Stimulated activated naive B cell treated with anti-CD40 and anti-IgM and Interleukin-4, amounts not matched to agents 10 μg/mL and 1 μg/mL and 100 μg/mL, for 72 hours (primary cell): Measurements from ENCODE around the gene TMUB1.
A peak's percentile ranks its signal among the peaks of the same experiment; 100 is the strongest.

Experiments used
- ATAC-seq, 2 donors: fragments of 150-1000 bp; cut with Tn5 transposase; replicated peaks; 2 replicates each; pipeline ENCODE4 v1.10.0; 2021; ENCODE audit warnings: moderate library complexity in 1 of 2
- DNase-seq: peaks from one replicate; pipeline ENCODE4 v3.0.0; 2021
- H3K27ac Mint-ChIP-seq: one replicate; pipeline ENCODE4 v1.8.0; 2022; ENCODE audit warnings: mild to moderate bottlenecking, mixed read lengths
- H3K27me3 Mint-ChIP-seq, 2 donors: one replicate each; pipeline ENCODE4 v1.8.0; 2022; ENCODE audit warnings: mixed read lengths in 2 of 2
- H3K36me3 Mint-ChIP-seq, 2 donors: one replicate each; pipeline ENCODE4 v1.8.0; 2022; ENCODE audit warnings: mixed read lengths in 2 of 2, mild to moderate bottlenecking in 1 of 2
- H3K4me1 Mint-ChIP-seq, 2 donors: one replicate each; pipeline ENCODE4 v1.8.0; 2022; ENCODE audit warnings: mixed read lengths in 2 of 2, mild to moderate bottlenecking in 1 of 2
- H3K4me3 Mint-ChIP-seq, 2 donors: one replicate each; pipeline ENCODE4 v1.8.0; 2022; ENCODE audit warnings: mild to moderate bottlenecking in 2 of 2, mixed read lengths in 2 of 2, moderate library complexity in 1 of 2
- H3K9me3 Mint-ChIP-seq, 2 donors: one replicate each; pipeline ENCODE4 v1.8.0; 2022; ENCODE audit warnings: mixed read lengths in 2 of 2, mild to moderate bottlenecking in 1 of 2

TMUB1 gene

DNA sequence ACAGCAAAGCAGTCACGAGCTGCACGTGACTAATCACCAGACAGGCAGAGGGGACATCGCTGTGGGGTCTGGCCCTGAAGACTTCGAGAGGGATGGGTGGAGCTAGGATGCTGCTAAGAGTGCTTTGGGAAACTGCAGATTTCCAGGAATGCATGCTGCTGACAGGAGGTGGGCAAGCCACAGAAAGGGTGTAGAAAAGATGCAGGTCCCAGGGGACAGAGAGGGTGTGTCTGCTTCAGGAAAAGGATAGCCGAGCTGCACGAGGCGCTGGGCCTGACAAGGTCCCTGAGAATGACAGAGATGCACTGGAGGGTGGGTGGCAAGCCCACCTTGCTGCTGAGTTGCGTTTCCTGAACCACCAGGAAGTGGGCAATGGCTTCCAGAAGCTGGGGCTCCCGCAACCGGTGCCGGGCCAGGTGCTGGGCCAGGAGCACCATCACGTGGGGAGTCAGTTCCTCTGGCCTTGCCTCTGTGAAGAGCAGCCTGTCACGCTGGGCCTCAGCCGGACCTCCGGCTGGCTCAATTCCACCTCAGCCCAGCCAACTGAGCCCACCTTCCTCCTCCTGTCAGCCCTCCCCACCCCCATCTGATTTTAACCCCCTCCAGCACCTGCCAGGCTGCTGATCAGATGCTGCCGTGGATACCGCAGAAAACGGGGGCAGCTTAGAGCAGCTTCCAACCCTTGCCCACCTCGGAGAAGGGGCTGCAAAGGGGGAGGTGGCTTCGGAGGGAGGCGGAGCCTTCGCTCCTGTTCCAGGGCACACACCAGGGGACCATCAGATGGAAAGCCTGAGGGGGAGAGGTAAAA is 4.9 kb downstream of the TMUB1 start:
- Mint-ChIP-seq H3K9me3 (no peaks in the 10 kb centered on the region), H3K27ac (no peak overlapping the region), H3K36me3 (peaks cover 31 to 37% of the 10 kb centered on the region in 2 donors), H3K27me3 (no peaks in the 10 kb centered on the region), H3K4me3 (peak overlapping the region; percentile 91 to 94), H3K4me1 (peaks cover 30 to 44% of the 10 kb centered on the region in 2 donors)
- DNase-seq (no peak), ATAC-seq (no peak)

DNA sequence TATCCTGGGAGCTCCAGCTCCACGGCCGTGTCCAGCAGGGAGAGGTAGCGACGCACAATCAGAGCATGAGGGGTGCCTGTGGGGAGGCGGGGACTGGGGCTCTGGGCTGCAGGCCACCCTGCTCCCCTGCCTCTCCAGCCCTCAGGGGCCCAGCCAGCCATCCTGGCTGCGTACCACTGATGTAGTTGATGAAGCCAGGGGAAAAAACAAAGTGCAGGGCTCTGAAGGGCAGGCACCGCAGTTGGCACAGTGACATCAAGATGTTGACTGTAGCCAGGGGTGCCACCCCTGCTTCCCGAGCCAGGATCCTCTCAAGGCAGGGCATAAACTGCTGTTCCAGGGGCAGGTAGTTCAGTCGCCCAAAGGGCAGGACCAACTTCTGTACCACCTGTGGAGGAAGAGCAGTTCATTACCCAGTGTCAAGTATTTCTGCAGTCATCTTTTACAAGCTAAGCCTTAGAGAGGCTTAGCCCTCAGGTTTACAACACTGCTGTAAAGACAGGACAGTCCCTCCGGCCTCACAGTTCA is 5.5 kb downstream of the TMUB1 start:
- peak overlapping the region; percentile 23 to 53 for H3K4me3 Mint-ChIP-seq
- H3K36me3 Mint-ChIP-seq: peaks cover 31 to 35% of the 10 kb centered on the region in 2 donors
- no peaks in the 10 kb centered on the region for H3K9me3 Mint-ChIP-seq
- H3K27ac Mint-ChIP-seq: no peak overlapping the region
- DNase-seq: no peak
- no peak for ATAC-seq
- peaks cover 27 to 41% of the 10 kb centered on the region in 2 donors for H3K4me1 Mint-ChIP-seq
- H3K27me3 Mint-ChIP-seq: no peaks in the 10 kb centered on the region

DNA sequence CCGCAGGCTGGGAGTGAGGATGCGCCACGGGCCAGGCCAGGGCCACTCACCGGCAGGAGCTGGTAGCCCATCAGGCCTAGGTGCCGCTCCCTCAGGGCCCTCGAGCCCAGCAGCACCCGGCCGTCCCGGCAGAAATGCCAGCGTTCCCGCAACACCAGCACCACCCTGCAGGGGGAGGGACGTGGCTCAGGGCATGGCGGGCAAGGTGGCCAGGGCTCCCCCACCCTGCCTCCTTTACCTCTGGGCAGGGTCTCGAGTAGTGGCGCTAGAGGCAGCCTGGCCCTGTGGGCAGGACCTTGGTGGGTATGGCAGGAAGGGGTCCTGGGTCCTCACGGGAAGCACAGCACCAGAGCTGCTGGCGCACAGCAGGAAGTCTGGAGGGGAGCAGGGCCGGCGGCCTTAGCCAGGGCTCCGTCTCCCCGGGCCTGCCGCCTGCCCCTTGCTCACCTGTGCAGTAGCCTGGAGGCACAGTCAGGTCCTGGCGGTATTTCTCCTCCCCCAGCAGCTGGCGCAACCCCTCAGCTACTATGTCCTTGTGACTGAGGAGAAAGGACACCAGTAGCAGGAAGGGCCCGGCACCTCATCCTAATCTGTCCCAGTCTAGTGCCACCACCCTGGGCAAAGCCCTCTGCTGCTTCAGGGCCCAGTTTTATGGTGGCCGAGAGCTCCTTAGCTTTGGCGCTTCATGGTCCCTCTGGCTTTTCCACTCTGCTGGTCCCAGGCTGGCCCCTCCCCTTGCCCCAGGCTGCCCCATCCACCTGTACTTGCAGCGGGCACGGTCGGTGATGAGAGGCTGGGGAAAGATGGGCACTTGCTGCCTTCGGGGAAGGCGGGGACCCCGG is 6.2 kb downstream of the TMUB1 start:
- H3K9me3 Mint-ChIP-seq: no peaks in the 10 kb centered on the region
- H3K36me3 Mint-ChIP-seq: peaks cover 32 to 36% of the 10 kb centered on the region in 2 donors
- peak overlapping the region in 1 of 2 donors; percentile 11 for H3K4me3 Mint-ChIP-seq
- DNase-seq: no peak
- H3K27me3 Mint-ChIP-seq: no peaks in the 10 kb centered on the region
- ATAC-seq: no peak
- H3K4me1 Mint-ChIP-seq: peaks cover 22 to 34% of the 10 kb centered on the region in 2 donors
- no peak overlapping the region for H3K27ac Mint-ChIP-seq

DNA sequence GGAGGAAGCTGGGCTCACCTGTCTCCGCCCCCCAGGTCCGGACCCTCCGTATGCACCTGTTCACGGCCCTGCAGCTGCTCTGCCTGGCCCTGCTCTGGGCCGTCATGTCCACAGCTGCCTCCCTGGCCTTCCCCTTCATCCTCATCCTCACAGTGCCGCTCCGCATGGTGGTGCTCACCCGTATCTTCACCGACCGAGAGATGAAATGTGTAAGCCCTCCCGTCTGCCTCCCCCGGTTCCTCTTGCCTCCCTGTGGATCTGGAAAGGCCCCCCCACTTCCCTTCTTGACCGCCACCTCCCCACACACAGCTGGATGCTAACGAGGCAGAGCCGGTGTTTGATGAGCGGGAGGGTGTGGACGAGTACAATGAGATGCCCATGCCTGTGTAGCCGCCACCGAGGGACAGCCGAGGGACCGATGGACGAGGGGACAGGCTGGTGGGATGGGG is 7.3 kb downstream of the TMUB1 start:
- Mint-ChIP-seq H3K9me3 (no peaks in the 10 kb centered on the region), H3K4me1 (peaks cover 18 to 25% of the 10 kb centered on the region in 2 donors), H3K27ac (peak overlapping the region; percentile 72), H3K27me3 (no peaks in the 10 kb centered on the region), H3K36me3 (peaks cover 37 to 44% of the 10 kb centered on the region in 2 donors), H3K4me3 (no peak overlapping the region)
- DNase-seq (no peak), ATAC-seq (no peak)

DNA sequence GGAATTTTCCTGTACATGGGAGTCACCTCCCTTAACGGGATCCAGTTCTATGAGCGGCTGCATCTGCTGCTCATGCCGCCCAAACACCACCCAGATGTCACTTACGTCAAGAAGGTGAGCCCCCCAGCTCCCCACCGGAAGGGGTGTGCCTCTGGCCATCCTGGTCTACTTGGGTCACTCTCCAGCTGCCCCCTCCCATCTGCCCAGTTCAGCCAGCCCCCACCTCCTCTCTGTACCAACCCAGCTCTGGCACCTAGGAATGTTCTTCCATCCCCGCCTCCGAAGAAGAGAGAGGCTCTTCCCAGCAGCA is 7.7 kb downstream of the TMUB1 start:
- Mint-ChIP-seq H3K36me3 (peaks cover 38 to 47% of the 10 kb centered on the region in 2 donors), H3K9me3 (no peaks in the 10 kb centered on the region), H3K27ac (peak overlapping the region; percentile 72), H3K27me3 (no peaks in the 10 kb centered on the region), H3K4me1 (peaks cover 18 to 25% of the 10 kb centered on the region in 2 donors), H3K4me3 (no peak overlapping the region)
- DNase-seq (no peak), ATAC-seq (no peak)

DNA sequence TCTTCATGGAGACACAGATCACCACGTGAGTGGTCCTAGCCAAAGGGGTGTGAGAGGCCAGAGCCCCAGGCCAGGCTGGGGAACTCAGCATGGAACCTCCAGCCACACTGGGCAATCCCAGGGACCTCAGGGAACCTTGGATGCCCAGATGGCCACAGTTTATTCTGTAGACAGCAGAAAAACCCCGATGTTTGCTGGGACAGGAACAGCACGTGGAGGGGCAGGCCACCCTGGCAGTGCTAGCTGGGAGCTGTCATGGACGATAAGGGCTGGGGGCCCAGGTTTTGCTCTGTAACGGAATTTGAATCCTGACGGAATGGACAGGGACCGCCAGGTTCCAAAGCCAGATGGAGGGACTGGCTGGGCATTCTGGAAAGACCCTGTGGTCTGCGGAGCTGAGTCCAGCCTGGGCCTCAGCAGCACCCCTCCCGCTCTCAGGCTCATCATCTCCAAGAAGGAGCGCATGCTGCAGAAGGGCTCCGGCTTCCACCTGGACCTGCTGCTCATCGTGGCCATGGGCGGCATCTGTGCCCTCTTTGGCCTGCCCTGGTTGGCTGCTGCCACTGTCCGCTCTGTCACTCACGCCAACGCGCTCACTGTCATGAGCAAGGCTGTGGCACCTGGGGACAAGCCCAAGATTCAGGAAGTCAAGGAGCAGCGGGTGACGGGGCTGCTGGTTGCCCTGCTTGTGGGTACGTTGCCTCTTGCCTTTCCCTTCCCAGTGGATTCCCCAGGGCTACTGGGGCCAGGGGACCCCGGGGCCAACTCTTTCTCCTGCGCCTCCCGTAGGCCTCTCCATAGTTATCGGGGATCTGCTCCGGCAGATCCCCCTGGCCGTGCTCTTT is 8.3 kb downstream of the TMUB1 start:
- Mint-ChIP-seq H3K27me3 (no peaks in the 10 kb centered on the region), H3K4me1 (peaks cover 17 to 22% of the 10 kb centered on the region in 2 donors), H3K36me3 (peaks cover 37 to 52% of the 10 kb centered on the region in 2 donors), H3K27ac (no peak overlapping the region), H3K4me3 (no peak overlapping the region), H3K9me3 (no peaks in the 10 kb centered on the region)
- ATAC-seq (no peak), DNase-seq (no peak)

DNA sequence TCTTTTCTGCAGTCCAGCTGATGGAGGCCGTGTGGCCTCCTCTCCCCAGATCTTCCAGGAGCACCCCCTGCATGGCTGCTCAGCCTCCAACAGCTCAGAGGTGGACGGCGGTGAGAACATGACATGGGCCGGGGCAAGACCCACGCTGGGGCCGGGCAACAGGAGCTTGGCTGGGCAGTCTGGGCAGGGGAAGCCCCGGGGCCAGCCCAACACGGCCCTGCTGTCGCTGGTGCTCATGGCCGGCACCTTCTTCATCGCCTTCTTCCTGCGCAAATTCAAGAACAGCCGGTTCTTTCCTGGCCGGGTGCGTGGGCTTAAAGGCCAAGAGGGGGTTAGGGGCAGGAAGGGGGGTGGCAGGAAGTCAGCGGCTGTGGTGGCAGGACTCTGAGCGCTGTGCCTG is 9.3 kb downstream of the TMUB1 start:
- peaks cover 11 to 12% of the 10 kb centered on the region in 2 donors for H3K4me1 Mint-ChIP-seq
- H3K27ac Mint-ChIP-seq: peak overlapping the region; percentile 51
- no peaks in the 10 kb centered on the region for H3K27me3 Mint-ChIP-seq
- H3K36me3 Mint-ChIP-seq: peaks cover 43 to 57% of the 10 kb centered on the region in 2 donors
- no peak for DNase-seq
- ATAC-seq: no peak
- H3K4me3 Mint-ChIP-seq: no peak overlapping the region
- no peaks in the 10 kb centered on the region for H3K9me3 Mint-ChIP-seq

DNA sequence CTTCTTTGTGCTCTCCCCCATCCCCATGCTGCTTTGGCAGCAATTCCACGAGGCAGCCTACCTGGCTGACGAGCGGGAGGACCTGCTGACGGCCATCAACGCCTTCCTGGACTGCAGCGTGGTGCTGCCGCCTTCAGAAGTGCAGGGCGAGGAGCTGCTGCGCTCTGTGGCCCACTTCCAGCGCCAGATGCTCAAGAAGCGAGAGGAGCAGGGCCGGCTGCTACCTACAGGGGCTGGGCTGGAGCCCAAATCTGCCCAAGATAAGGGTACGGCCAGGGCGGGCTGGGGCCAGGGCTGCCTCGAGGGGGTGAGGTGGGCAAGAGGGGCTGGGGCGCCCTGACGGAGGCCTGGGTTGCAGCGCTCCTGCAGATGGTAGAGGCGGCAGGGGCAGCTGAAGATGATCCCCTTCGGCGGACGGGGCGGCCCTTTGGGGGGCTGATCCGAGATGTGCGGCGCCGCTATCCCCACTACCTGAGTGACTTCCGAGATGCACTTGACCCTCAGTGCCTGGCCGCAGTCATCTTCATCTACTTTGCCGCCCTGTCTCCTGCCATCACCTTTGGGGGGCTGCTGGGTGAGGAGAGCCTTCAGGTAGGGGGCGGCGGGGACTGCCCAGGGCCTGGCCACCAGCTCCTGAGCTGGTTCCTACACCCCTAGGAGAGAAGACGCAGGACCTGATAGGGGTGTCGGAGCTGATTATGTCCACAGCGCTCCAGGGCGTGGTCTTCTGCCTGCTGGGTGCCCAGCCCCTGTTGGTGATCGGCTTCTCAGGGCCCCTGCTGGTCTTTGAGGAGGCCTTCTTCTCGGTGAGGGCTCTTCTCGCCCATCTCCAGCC is 12.0 kb downstream of the TMUB1 start:
- H3K9me3 Mint-ChIP-seq: no peaks in the 10 kb centered on the region
- no peak for DNase-seq
- no peak for ATAC-seq
- no peak overlapping the region for H3K4me3 Mint-ChIP-seq
- H3K4me1 Mint-ChIP-seq: no peaks in the 10 kb centered on the region
- no peaks in the 10 kb centered on the region for H3K27me3 Mint-ChIP-seq
- peaks cover 48 to 53% of the 10 kb centered on the region in 2 donors for H3K36me3 Mint-ChIP-seq
- H3K27ac Mint-ChIP-seq: no peak overlapping the region

DNA sequence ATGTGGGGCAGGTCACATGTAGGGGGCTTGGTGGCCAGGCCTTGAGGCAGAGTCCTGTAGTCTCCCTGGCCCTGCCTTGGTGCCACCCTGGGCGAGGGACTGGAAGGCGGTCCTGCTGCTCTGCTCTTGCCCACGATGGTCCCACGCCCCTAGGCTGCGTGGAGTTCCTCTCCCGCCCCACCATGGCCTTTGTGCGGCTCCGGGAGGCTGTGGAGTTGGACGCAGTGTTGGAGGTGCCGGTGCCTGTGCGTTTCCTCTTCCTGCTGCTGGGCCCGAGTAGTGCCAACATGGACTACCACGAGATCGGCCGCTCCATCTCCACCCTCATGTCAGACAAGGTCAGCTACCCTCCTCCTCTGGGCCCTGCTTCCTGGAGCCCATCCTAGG is 12.7 kb downstream of the TMUB1 start:
- Mint-ChIP-seq H3K36me3 (peaks cover 42 to 48% of the 10 kb centered on the region in 2 donors), H3K4me1 (no peaks in the 10 kb centered on the region), H3K4me3 (no peak overlapping the region), H3K9me3 (no peaks in the 10 kb centered on the region), H3K27ac (no peak overlapping the region), H3K27me3 (no peaks in the 10 kb centered on the region)
- DNase-seq (no peak), ATAC-seq (no peak)

DNA sequence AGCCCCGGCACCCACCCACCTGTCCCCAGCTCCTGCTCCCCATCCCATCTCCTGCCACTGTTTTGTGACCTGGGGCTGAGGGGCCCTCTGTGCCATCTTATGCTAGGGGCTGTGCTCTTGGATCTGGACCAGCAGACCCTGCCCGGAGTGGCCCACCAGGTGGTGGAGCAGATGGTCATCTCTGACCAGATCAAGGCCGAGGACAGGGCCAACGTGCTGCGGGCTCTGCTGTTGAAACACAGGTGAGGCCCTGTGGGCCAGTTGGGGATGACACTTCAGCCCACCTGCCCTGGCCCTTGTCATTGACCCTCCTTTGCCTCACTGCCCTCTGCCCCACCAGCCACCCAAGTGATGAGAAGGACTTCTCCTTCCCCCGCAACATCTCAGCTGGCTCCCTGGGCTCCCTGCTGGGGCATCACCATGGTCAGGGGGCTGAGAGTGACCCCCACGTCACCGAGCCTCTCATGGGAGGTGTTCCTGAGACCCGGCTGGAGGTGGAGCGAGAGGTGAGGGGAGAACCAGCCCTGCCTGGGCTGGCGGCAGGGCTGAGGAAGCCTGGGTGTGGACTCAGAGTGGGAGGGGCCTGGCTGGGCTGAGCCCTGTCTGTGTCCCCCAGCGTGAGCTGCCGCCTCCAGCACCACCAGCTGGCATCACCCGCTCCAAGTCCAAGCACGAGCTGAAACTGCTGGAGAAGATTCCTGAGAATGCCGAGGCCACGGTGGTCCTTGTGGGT is 13.3 kb downstream of the TMUB1 start:
- ATAC-seq: no peak
- H3K36me3 Mint-ChIP-seq: peaks cover 39 to 50% of the 10 kb centered on the region in 2 donors
- H3K4me3 Mint-ChIP-seq: no peak overlapping the region
- no peak overlapping the region for H3K27ac Mint-ChIP-seq
- H3K4me1 Mint-ChIP-seq: no peaks in the 10 kb centered on the region
- no peaks in the 10 kb centered on the region for H3K27me3 Mint-ChIP-seq
- DNase-seq: no peak
- no peaks in the 10 kb centered on the region for H3K9me3 Mint-ChIP-seq

DNA sequence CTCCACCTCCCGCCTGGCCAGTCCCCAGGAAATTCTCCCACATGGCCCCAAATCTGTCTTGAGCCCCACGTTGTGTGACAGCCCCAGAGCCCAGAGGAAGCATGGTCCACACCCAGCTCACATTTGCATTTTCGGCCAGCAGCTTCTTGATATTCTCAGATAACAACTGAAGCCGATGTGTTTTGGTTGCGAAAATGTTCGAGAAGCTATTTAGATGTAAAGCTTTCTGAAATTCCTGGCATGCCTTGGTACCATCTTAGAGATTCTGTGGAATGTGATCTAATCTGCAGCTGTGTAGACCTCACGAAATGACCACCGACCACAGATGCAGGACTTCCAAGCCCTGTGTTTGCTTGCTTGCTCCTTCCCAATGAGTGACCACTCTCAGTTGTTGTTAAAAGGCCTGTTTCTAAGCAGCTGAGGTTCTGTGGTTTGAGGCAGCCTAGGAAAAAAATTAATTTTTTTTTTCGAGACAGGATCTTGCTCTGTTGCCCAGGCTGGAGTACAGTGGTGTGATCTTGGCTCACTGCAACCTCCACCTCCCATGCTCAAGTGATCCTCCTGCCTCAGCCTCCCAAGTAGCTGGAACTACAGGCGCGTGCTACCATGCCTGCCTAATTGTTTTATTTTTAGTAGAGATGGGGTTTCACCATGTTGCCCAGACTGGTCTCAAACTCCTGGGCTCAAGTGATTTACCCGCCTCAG is 15.1 kb downstream of the TMUB1 start:
- Mint-ChIP-seq H3K36me3 (peaks cover 33 to 53% of the 10 kb centered on the region in 2 donors), H3K27ac (no peak overlapping the region), H3K4me3 (no peak overlapping the region), H3K27me3 (no peaks in the 10 kb centered on the region), H3K4me1 (no peaks in the 10 kb centered on the region), H3K9me3 (no peaks in the 10 kb centered on the region)
- no peak for DNase-seq
- ATAC-seq: no peak

DNA sequence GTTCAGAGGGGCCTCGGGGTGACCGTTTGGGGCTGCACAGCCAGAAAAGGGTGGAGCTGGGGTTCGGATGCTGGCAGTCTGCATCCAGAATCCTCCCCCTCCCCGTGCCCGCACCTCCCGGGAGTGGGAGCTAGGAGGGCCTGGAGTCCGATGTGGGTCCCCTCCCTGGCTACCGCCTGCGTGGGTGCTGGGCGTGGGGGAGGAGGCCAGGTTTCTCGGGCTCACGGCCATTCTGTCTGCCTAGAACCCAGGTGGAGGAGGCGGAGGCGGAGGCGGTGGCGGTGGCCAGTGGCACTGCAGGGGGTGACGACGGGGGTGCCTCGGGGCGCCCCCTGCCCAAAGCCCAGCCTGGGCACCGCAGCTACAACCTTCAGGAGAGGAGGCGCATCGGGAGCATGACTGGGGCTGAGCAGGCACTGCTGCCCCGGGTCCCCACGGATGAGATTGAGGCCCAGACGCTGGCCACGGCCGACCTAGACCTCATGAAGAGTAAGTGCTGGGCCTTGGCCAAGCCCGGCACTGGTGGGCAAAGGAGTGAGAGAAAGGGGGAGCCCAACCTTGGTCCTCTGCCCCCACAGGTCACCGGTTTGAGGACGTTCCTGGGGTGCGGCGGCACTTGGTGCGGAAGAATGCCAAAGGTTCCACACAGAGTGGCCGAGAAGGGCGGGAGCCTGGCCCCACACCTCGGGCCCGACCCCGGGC is 16.9 kb downstream of the TMUB1 start:
- ATAC-seq (no peak), DNase-seq (no peak)
- Mint-ChIP-seq H3K27me3 (no peaks in the 10 kb centered on the region), H3K4me1 (peaks cover 5 to 6% of the 10 kb centered on the region in 2 donors), H3K9me3 (no peaks in the 10 kb centered on the region), H3K36me3 (peaks cover 27 to 43% of the 10 kb centered on the region in 2 donors), H3K4me3 (no peak overlapping the region), H3K27ac (no peak overlapping the region)
